Activated T-cell treated with anti-CD3 and anti-CD28 coated beads for 4 hours (primary cell): ENCODE measurements around the gene DBF4B.

Experiments
- DNase-seq: peaks from one replicate; pipeline ENCODE4 v3.0.0-alpha.2; 2020

Gene DBF4B

GRCh38 chr17:44761932-44762810 lies 53.7 kb downstream of the DBF4B start:
- no peak for DNase-seq

- no peak for DNase-seq
Measured at GRCh38 chr17:44763170-44763569, 54.7 kb downstream of the DBF4B start.

- DNase-seq: no peak
Measured at GRCh38 chr17:44765965-44766364, 57.5 kb downstream of the DBF4B start.

- no peak for DNase-seq
Measured at GRCh38 chr17:44766409-44767038, 58.1 kb downstream of the DBF4B start.

GRCh38 chr17:44767493-44767892 lies 59.0 kb downstream of the DBF4B start:
- no peak for DNase-seq

- no peak for DNase-seq
Measured at GRCh38 chr17:44768505-44769142, 60.2 kb downstream of the DBF4B start.

- no peak for DNase-seq
Measured at GRCh38 chr17:44769230-44769629, 60.8 kb downstream of the DBF4B start.

GRCh38 chr17:44769647-44770084 lies 61.2 kb downstream of the DBF4B start:
- DNase-seq: no peak

GRCh38 chr17:44770166-44770925 lies 61.9 kb downstream of the DBF4B start:
- DNase-seq: no peak

- no peak for DNase-seq
Measured at GRCh38 chr17:44772308-44773045, 64.0 kb downstream of the DBF4B start.

GRCh38 chr17:44773140-44773539 lies 64.7 kb downstream of the DBF4B start:
- no peak for DNase-seq

- DNase-seq: peak; percentile 83
Measured at GRCh38 chr17:44774271-44775135, 66.0 kb downstream of the DBF4B start.

- peak; percentile 15 for DNase-seq
Measured at GRCh38 chr17:44775136-44775837, 66.8 kb downstream of the DBF4B start.

GRCh38 chr17:44775838-44776621 lies 67.6 kb downstream of the DBF4B start:
- DNase-seq: peak; percentile 99

GRCh38 chr17:44776628-44777393 lies 68.3 kb downstream of the DBF4B start:
- DNase-seq: no peak

GRCh38 chr17:44777394-44778348 lies 69.2 kb downstream of the DBF4B start:
- no peak for DNase-seq

GRCh38 chr17:44778656-44779210 lies 70.3 kb downstream of the DBF4B start:
- DNase-seq: no peak
